H9 (cell line): ENCODE data around the gene SLC17A5. TPM values are rescaled to one million over a fixed set of nuclear protein-coding genes. Genes with fewer than 3 reads are reported as not detected.

ENCODE experiments used
- DNase-seq: peaks from one replicate; pipeline ENCODE4 v3.0.0-alpha.2; 2017
- H2AFZ ChIP-seq: one replicate; pipeline ENCODE4 v1.6.1; 2013; ENCODE audit warnings: mild to moderate bottlenecking, low read length, control low read depth, moderate library complexity
- H2AK5ac ChIP-seq: 2 replicates; pipeline ENCODE4 v1.6.1; 2013; ENCODE audit warnings: low read length, control low read depth, mixed read lengths; ENCODE audit not compliant: insufficient read length
- H2BK120ac ChIP-seq: one replicate; pipeline ENCODE4 v1.6.1; 2013; ENCODE audit warnings: low read depth, mild to moderate bottlenecking, low read length, control low read depth, inconsistent platforms; ENCODE audit not compliant: poor library complexity, severe bottlenecking
- H2BK12ac ChIP-seq: 2 replicates; pipeline ENCODE4 v1.6.1; 2013; ENCODE audit warnings: low read length, control low read depth, mixed read lengths, low read depth; ENCODE audit not compliant: insufficient read length
- H2BK15ac ChIP-seq: 2 replicates; pipeline ENCODE4 v1.6.1; 2013; ENCODE audit warnings: low read depth, low read length, control low read depth
- H2BK20ac ChIP-seq: one replicate; pipeline ENCODE4 v1.6.1; 2013; ENCODE audit warnings: low read depth, mild to moderate bottlenecking, low read length, control low read depth, inconsistent platforms; ENCODE audit not compliant: poor library complexity, severe bottlenecking
- H2BK5ac ChIP-seq: 2 replicates; pipeline ENCODE4 v1.6.1; 2013; ENCODE audit warnings: low read length, control low read depth, mixed read lengths; ENCODE audit not compliant: insufficient read length
- H3K14ac ChIP-seq: 2 replicates; pipeline ENCODE4 v1.6.1; 2013; ENCODE audit warnings: low read length, control low read depth; ENCODE audit not compliant: insufficient read depth
- H3K18ac ChIP-seq: 2 replicates; pipeline ENCODE4 v1.6.1; 2013; ENCODE audit warnings: low read depth, mild to moderate bottlenecking, mixed read lengths, low read length, control low read depth; ENCODE audit not compliant: insufficient read length
- H3K23ac ChIP-seq: 2 replicates; pipeline ENCODE4 v1.6.1; 2013; ENCODE audit warnings: low read length, control low read depth, mixed read lengths, low read depth; ENCODE audit not compliant: insufficient read length
- H3K23me2 ChIP-seq: 2 replicates; pipeline ENCODE4 v1.6.1; 2013; ENCODE audit warnings: low read depth, mild to moderate bottlenecking, mixed read lengths, low read length, control low read depth; ENCODE audit not compliant: insufficient read length, poor library complexity, severe bottlenecking
- H3K27ac ChIP-seq: 2 replicates; pipeline ENCODE4 v1.5.1; 2013; ENCODE audit warnings: low read length, control low read depth, mixed read lengths, low read depth; ENCODE audit not compliant: insufficient read length
- H3K27me3 ChIP-seq: 2 replicates; pipeline ENCODE4 v1.6.1; 2013; ENCODE audit warnings: low read length, control low read depth, inconsistent platforms; ENCODE audit not compliant: insufficient read depth
- H3K4ac ChIP-seq: 2 replicates; pipeline ENCODE4 v1.6.1; 2013; ENCODE audit warnings: low read depth, mild to moderate bottlenecking, control low read depth, inconsistent platforms, low read length, moderate library complexity
- H3K4me1 ChIP-seq: 2 replicates; pipeline ENCODE4 v1.6.1; 2013; ENCODE audit warnings: low read length, control low read depth, inconsistent platforms; ENCODE audit not compliant: insufficient read depth
- H3K4me2 ChIP-seq: 2 replicates; pipeline ENCODE4 v1.6.1; 2013; ENCODE audit warnings: low read length, control low read depth, mixed read lengths; ENCODE audit not compliant: insufficient read length, insufficient read depth
- H3K56ac ChIP-seq: 2 replicates; pipeline ENCODE4 v1.6.1; 2013; ENCODE audit warnings: low read depth, mild to moderate bottlenecking, mixed read lengths, low read length, control low read depth; ENCODE audit not compliant: insufficient read length
- H3K79me1 ChIP-seq: 2 replicates; pipeline ENCODE4 v1.6.1; 2013; ENCODE audit warnings: low read depth, mild to moderate bottlenecking, moderate library complexity, low read length, control low read depth, inconsistent platforms; ENCODE audit not compliant: insufficient read depth, poor library complexity, severe bottlenecking
- H3K79me2 ChIP-seq: 2 replicates; pipeline ENCODE4 v1.6.1; 2013; ENCODE audit warnings: low read length, control low read depth, inconsistent platforms; ENCODE audit not compliant: insufficient read depth
- H3K9ac ChIP-seq: 2 replicates; pipeline ENCODE4 v1.6.1; 2013; ENCODE audit warnings: low read length, control low read depth, mixed read lengths; ENCODE audit not compliant: insufficient read length; ENCODE audit errors: extremely low read depth
- H3K9me3 ChIP-seq: one replicate; pipeline ENCODE4 v1.6.1; 2013; ENCODE audit warnings: low read depth, low read length, inconsistent platforms; ENCODE audit not compliant: control insufficient read depth
- H3T11ph ChIP-seq: one replicate; pipeline ENCODE4 v1.6.1; 2013; ENCODE audit warnings: mild to moderate bottlenecking, low read length, control low read depth, inconsistent platforms
- H4K20me1 ChIP-seq: one replicate; pipeline ENCODE4 v1.6.1; 2013; ENCODE audit not compliant: control insufficient read depth, insufficient read length, insufficient read depth
- H4K5ac ChIP-seq: 2 replicates; pipeline ENCODE4 v1.6.1; 2013; ENCODE audit warnings: low read depth, mild to moderate bottlenecking, mixed read lengths, low read length, control low read depth; ENCODE audit not compliant: insufficient read length
- H4K8ac ChIP-seq: replicated peaks from 2 replicates; pipeline ENCODE4 v1.6.1; 2013; ENCODE audit warnings: low read length, control low read depth, mixed read lengths, low read depth; ENCODE audit not compliant: insufficient read length
- H4K91ac ChIP-seq: 2 replicates; pipeline ENCODE4 v1.6.1; 2013; ENCODE audit warnings: low read depth, mild to moderate bottlenecking, moderate library complexity, mixed read lengths, low read length, control low read depth; ENCODE audit not compliant: insufficient read length
- H3K27ac Mint-ChIP-seq, 3 experiments: 2 replicates in 2 of 3; 3 replicates in 1 of 3; pipeline ENCODE4 v1.8.0; 2020 to 2021; ENCODE audit warnings: mixed read lengths in 3 of 3, mild to moderate bottlenecking in 1 of 3, moderate library complexity in 1 of 3
- H3K27me3 Mint-ChIP-seq: 2 replicates; pipeline ENCODE4 v1.8.0; 2021; ENCODE audit warnings: low read depth, mild to moderate bottlenecking, moderate library complexity, mixed read lengths
- H3K36me3 Mint-ChIP-seq, 3 experiments: 2 replicates in 2 of 3; 3 replicates in 1 of 3; pipeline ENCODE4 v1.8.0; 2020 to 2021; ENCODE audit warnings: low read depth in 3 of 3, mixed read lengths in 3 of 3; ENCODE audit not compliant: insufficient read depth in 1 of 3
- H3K4me1 Mint-ChIP-seq, 2 experiments: 2 replicates each; pipeline ENCODE4 v1.8.0; 2020; ENCODE audit warnings: mixed read lengths in 2 of 2
- H3K4me3 Mint-ChIP-seq, 2 experiments: 2 replicates in 1 of 2; 3 replicates in 1 of 2; pipeline ENCODE4 v1.8.0; 2020 to 2021; ENCODE audit warnings: mild to moderate bottlenecking in 2 of 2, mixed read lengths in 2 of 2, moderate library complexity in 1 of 2
- H3K9me3 Mint-ChIP-seq, 2 experiments: 2 replicates in 1 of 2; 3 replicates in 1 of 2; pipeline ENCODE4 v1.8.0; 2020; ENCODE audit warnings: mild to moderate bottlenecking in 2 of 2, mixed read lengths in 2 of 2, moderate library complexity in 1 of 2
- WGBS: extraction: QIAGEN DNeasy Blood & Tissue Kit; methylation state at CpG from one replicate; pipeline ENCODE4 v1.1.7; 2013; ENCODE audit warnings: missing lambda C conversion rate, low lambda C conversion rate, mixed read lengths; ENCODE audit not compliant: insufficient read length; ENCODE audit errors: extremely low coverage; 5-methylcytosine and 5-hydroxymethylcytosine counted together
- total RNA-seq: library from RNA; stranded (reverse); gene quantifications from 2 replicates; pipeline ENCODE4 v1.2.1, GENCODE V29; 2021
- TF ChIP-seq, protein P1 (sequence below): fragments of 200-600 bp; sonication (generic); conservative IDR thresholded peaks from 3 replicates; pipeline ENCODE4 v1.8.0; 2021; ENCODE audit warnings: antibody characterized with exemption, mild to moderate bottlenecking

The SLC17A5 gene
- total RNA-seq, 1 experiment from 2014 or later, result 8.9 TPM

DNA sequence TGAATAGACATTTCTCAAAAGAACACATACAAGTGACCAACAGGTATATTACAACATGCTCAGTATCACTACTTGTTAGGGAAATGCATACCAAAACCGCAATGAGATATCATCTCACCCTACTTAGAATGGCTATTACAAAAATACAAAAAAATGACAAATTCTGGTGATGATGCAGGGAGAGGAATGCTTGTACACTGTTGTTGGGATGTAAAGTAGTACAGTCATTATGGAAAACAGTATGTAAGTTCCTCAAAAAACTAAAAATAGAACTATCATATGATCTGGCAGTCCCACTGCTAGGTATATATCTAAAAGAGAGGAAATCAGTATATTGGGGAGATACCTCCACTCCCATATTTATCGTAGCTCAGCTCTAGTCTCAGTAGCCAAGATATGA lies 10.9 kb upstream of the SLC17A5 start:
- no peak overlapping the region for H2BK15ac ChIP-seq
- H2AFZ ChIP-seq, result no peak overlapping the region
- H3K4me1 ChIP-seq, result no peaks in the 10 kb centered on the region
- no peak overlapping the region for H3T11ph ChIP-seq
- DNase-seq, result no peak
- H4K20me1 ChIP-seq, result no peaks in the 10 kb centered on the region
- H3K9me3 ChIP-seq, result no peaks in the 10 kb centered on the region
- H2BK5ac ChIP-seq, result no peak overlapping the region
- no peak overlapping the region for H4K5ac ChIP-seq
- no peak overlapping the region for H3K4ac ChIP-seq
- no peak overlapping the region for H3K4me2 ChIP-seq
- no peak overlapping the region for H2BK20ac ChIP-seq
- no peaks in the 10 kb centered on the region for H3K27me3 ChIP-seq
- no peak overlapping the region for H4K8ac ChIP-seq
- no peak overlapping the region for H2BK12ac ChIP-seq
- Mint-ChIP-seq H3K27me3 (peaks cover 7% of the 10 kb centered on the region), H3K4me3 (no peak overlapping the region), H3K9me3 (peaks cover 4 to 5% of the 10 kb centered on the region in 2 experiments; a peak in 3 of 5 replicates), H3K36me3 (peaks cover 0 to 2% (median 0%) of the 10 kb centered on the region in 3 experiments; a peak in 1 of 7 replicates), H3K27ac (no peak overlapping the region), H3K4me1 (no peaks in the 10 kb centered on the region)
- WGBS, result no CpG with 5 or more reads among the region's 2 CpGs
- no peak overlapping the region for H2AK5ac ChIP-seq
- no peak overlapping the region for H3K9ac ChIP-seq
- H3K18ac ChIP-seq, result no peak overlapping the region
- H3K14ac ChIP-seq, result no peak overlapping the region
- H3K27ac ChIP-seq, result no peak overlapping the region
- no peak overlapping the region for H2BK120ac ChIP-seq
- no peaks in the 10 kb centered on the region for H3K79me1 ChIP-seq
- TF ChIP-seq, protein P1, sequence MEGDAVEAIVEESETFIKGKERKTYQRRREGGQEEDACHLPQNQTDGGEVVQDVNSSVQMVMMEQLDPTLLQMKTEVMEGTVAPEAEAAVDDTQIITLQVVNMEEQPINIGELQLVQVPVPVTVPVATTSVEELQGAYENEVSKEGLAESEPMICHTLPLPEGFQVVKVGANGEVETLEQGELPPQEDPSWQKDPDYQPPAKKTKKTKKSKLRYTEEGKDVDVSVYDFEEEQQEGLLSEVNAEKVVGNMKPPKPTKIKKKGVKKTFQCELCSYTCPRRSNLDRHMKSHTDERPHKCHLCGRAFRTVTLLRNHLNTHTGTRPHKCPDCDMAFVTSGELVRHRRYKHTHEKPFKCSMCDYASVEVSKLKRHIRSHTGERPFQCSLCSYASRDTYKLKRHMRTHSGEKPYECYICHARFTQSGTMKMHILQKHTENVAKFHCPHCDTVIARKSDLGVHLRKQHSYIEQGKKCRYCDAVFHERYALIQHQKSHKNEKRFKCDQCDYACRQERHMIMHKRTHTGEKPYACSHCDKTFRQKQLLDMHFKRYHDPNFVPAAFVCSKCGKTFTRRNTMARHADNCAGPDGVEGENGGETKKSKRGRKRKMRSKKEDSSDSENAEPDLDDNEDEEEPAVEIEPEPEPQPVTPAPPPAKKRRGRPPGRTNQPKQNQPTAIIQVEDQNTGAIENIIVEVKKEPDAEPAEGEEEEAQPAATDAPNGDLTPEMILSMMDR, result no peak
- no peaks in the 10 kb centered on the region for H3K23me2 ChIP-seq
- H3K23ac ChIP-seq, result no peak overlapping the region
- H3K56ac ChIP-seq, result no peak overlapping the region
- H3K79me2 ChIP-seq, result no peaks in the 10 kb centered on the region
- H4K91ac ChIP-seq, result no peak overlapping the region
